PC-9 (cell line): ENCODE results near the gene LCOR. TPM values are rescaled to one million over a fixed set of nuclear protein-coding genes. Genes with fewer than 3 reads are reported as not detected.

Experiments
- BruUV-seq: library from RNA; stranded (reverse); fragments of 400-500 nt; replicated peaks from 2 replicates; lab custom pipeline; 2021; lab: Mats Ljungman, UMichigan
- CTCF ChIA-PET: fragments of 300-600 bp; sonication (Branson Sonifier 250); formaldehyde crosslinking; loops from one replicate; lab custom pipeline; 2022; ENCODE audit warnings: antibody characterized with exemption; lab: Charles Lee
- POLR2A ChIA-PET: fragments of 300-600 bp; sonication (Branson Sonifier 250); formaldehyde crosslinking; loops from one replicate; lab custom pipeline; 2022; ENCODE audit warnings: antibody characterized with exemption; ENCODE audit not compliant: unreplicated experiment; lab: Charles Lee
- DNase-seq, 2 experiments: peaks; one replicate each; pipeline versions ENCODE4 v3.0.0 to v3.0.0-alpha.2; 2015 to 2022; ENCODE audit warnings: mixed read lengths in 1 of 2
- H2AFZ ChIP-seq: fragments of 200-600 bp; sonication (generic); 2 replicates; pipeline ENCODE4 v1.8.1; 2017; ENCODE audit warnings: antibody characterized with exemption
- H3F3A ChIP-seq: fragments of 200-600 bp; sonication (generic); 2 replicates; pipeline ENCODE4 v1.8.1; 2017; ENCODE audit warnings: antibody characterized with exemption, mild to moderate bottlenecking, low read depth; ENCODE audit not compliant: insufficient read depth
- H3K27ac ChIP-seq: fragments of 200-600 bp; sonication (generic); 2 replicates; pipeline ENCODE4 v1.6.1; 2016; ENCODE audit warnings: mixed run types
- H3K27me3 ChIP-seq: fragments of 200-600 bp; sonication (generic); 2 replicates; pipeline ENCODE4 v1.6.1; 2016; ENCODE audit warnings: low read depth, mixed run types; ENCODE audit not compliant: insufficient read depth
- H3K36me3 ChIP-seq: fragments of 200-600 bp; sonication (generic); 2 replicates; pipeline ENCODE4 v1.6.1; 2016; ENCODE audit warnings: low read depth, mixed run types
- H3K4me1 ChIP-seq: fragments of 200-600 bp; sonication (generic); replicated peaks from 2 replicates; pipeline ENCODE4 v1.6.1; 2016; ENCODE audit warnings: mixed run types; ENCODE audit not compliant: insufficient read depth
- H3K4me2 ChIP-seq: fragments of 200-600 bp; sonication (generic); 2 replicates; pipeline ENCODE4 v1.6.1; 2017; ENCODE audit warnings: mixed run types
- H3K4me3 ChIP-seq: fragments of 200-600 bp; sonication (generic); 2 replicates; pipeline ENCODE4 v1.6.1; 2016; ENCODE audit warnings: mixed run types
- H3K79me2 ChIP-seq: fragments of 200-600 bp; sonication (generic); 2 replicates; pipeline ENCODE4 v1.6.1; 2017; ENCODE audit warnings: low read depth, mixed run types
- H3K9me2 ChIP-seq: fragments of 200-600 bp; sonication (generic); 2 replicates; pipeline ENCODE4 v1.8.1; 2017; ENCODE audit warnings: mild to moderate bottlenecking; ENCODE audit not compliant: insufficient read depth
- H3K9me3 ChIP-seq: fragments of 200-600 bp; sonication (generic); 2 replicates; pipeline ENCODE4 v1.8.1; 2016; ENCODE audit warnings: low read depth; ENCODE audit not compliant: insufficient read depth
- H4K20me1 ChIP-seq: fragments of 200-600 bp; sonication (generic); 2 replicates; pipeline ENCODE4 v1.8.1; 2017; ENCODE audit not compliant: insufficient read depth
- CTCF ChIP-seq: fragments of 200-600 bp; sonication (generic); conservative IDR thresholded peaks from 2 replicates; pipeline ENCODE4 v1.6.1; 2017; ENCODE audit warnings: mixed run types, antibody characterized with exemption, mild to moderate bottlenecking, moderate library complexity
- EZH2 ChIP-seq: fragments of 200-600 bp; sonication (generic); IDR thresholded peaks from 2 replicates; pipeline ENCODE4 v1.8.0; 2017; ENCODE audit warnings: antibody characterized with exemption, low read depth
- intact Hi-C: fragments of 100-400 bp; cut with micrococcal nuclease; formaldehyde crosslinking; loops from one replicate; pipeline ENCODE4 v1.10.0; 2022; ENCODE audit not compliant: unreplicated experiment
- total RNA-seq: library from RNA; stranded (reverse); gene quantifications from 2 replicates; pipeline ENCODE4 v1.2.3, GENCODE V29; 2021

The LCOR gene
- total RNA-seq, 1 experiment from 2014 or later: 36.4 TPM

GRCh38 chr10:96918214-96919002 lies 86.3 kb downstream of the LCOR start:
- H3F3A ChIP-seq: no peaks in the 10 kb centered on the region
- no peaks in the 10 kb centered on the region for H4K20me1 ChIP-seq
- intact Hi-C loops: no loop called here
- BruUV-seq: no TSS peak
- no peaks in the 10 kb centered on the region for H3K4me1 ChIP-seq
- H3K4me2 ChIP-seq: no peak overlapping the region
- no peak overlapping the region for H2AFZ ChIP-seq
- no peaks in the 10 kb centered on the region for H3K27me3 ChIP-seq
- H3K9me2 ChIP-seq: no peaks in the 10 kb centered on the region
- DNase-seq: no peak
- CTCF ChIA-PET: no interaction called here
- POLR2A ChIA-PET: no interaction called here
- no peak for TF ChIP-seq EZH2
- no peak for TF ChIP-seq CTCF
- H3K4me3 ChIP-seq: no peak overlapping the region
- H3K27ac ChIP-seq: no peak overlapping the region
- H3K79me2 ChIP-seq: no peaks in the 10 kb centered on the region; the same call in 1 of the 2 replicates
- no peaks in the 10 kb centered on the region for H3K9me3 ChIP-seq
- no peaks in the 10 kb centered on the region for H3K36me3 ChIP-seq

- ChIA-PET CTCF (no interaction called here), POLR2A (no interaction called here)
- H3K27me3 ChIP-seq: no peaks in the 10 kb centered on the region
- no peak overlapping the region for H2AFZ ChIP-seq
- TF ChIP-seq EZH2: no peak
- TF ChIP-seq CTCF: no peak
- intact Hi-C loops: no loop called here
- no peaks in the 10 kb centered on the region for H3K79me2 ChIP-seq
- H3K4me1 ChIP-seq: no peaks in the 10 kb centered on the region
- no peaks in the 10 kb centered on the region for H3K9me3 ChIP-seq
- no peak overlapping the region for H3K27ac ChIP-seq
- H3F3A ChIP-seq: no peaks in the 10 kb centered on the region
- no peaks in the 10 kb centered on the region for H4K20me1 ChIP-seq
- no peaks in the 10 kb centered on the region for H3K9me2 ChIP-seq
- H3K36me3 ChIP-seq: no peaks in the 10 kb centered on the region
- BruUV-seq: no TSS peak
- no peak overlapping the region for H3K4me2 ChIP-seq
- DNase-seq: no peak
- H3K4me3 ChIP-seq: no peak overlapping the region
Measured at GRCh38 chr10:96919785-96920430, 87.8 kb downstream of the LCOR start.

- no peaks in the 10 kb centered on the region for H3K79me2 ChIP-seq
- H4K20me1 ChIP-seq: peaks cover 4% of the 10 kb centered on the region; the same call in 1 of the 2 replicates
- no peaks in the 10 kb centered on the region for H3K27me3 ChIP-seq
- no TSS peak for BruUV-seq
- TF ChIP-seq CTCF (no peak), EZH2 (no peak)
- no peaks in the 10 kb centered on the region for H3F3A ChIP-seq
- H3K27ac ChIP-seq: no peak overlapping the region
- H3K4me3 ChIP-seq: no peak overlapping the region
- H3K4me1 ChIP-seq: no peaks in the 10 kb centered on the region
- H3K9me2 ChIP-seq: no peaks in the 10 kb centered on the region
- no peak for DNase-seq
- no peak overlapping the region for H3K4me2 ChIP-seq
- no peaks in the 10 kb centered on the region for H3K36me3 ChIP-seq
- intact Hi-C loops: no loop called here
- CTCF ChIA-PET: no interaction called here
- POLR2A ChIA-PET: no interaction called here
- no peak overlapping the region for H2AFZ ChIP-seq
- no peaks in the 10 kb centered on the region for H3K9me3 ChIP-seq
Measured at GRCh38 chr10:96921655-96922054, 89.6 kb downstream of the LCOR start.
